B cell (primary cell): ENCODE results near the gene NEAT1.

Experiments used
- CTCF ChIP-seq: fragments of 200-600 bp; IDR thresholded peaks from one replicate; pipeline ENCODE4 v1.8.0; 2022; ENCODE audit warnings: antibody characterized with exemption, mild to moderate bottlenecking
- EZH2 ChIP-seq: IDR thresholded peaks from 2 replicates; pipeline ENCODE4 v1.6.1; 2012; ENCODE audit warnings: borderline replicate concordance, low read depth, mild to moderate bottlenecking, moderate library complexity, low read length; ENCODE audit not compliant: insufficient read depth, poor library complexity, severe bottlenecking

DNA sequence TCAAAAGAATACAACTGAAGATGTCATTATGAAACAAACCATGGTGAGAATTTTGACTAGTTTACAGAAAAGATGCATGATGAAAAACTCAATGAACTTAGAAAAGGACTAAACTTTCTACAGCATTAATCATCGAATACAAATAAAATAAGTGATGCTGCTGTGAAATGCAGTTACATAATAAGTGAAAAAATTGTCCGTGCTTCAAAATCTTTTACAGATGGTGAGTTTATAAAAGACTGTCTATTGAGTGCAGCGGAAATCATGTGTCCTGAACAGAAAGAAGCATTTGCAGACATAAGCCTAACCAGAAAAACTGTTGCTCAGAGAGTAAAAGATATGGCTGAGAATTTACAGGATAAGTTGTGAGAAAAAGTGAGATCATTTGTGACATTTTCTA is 33.8 kb downstream of the NEAT1 start:
- TF ChIP-seq CTCF (no peak), EZH2 (no peak)
